Measurements from ENCODE around the gene RTKN. TPM values are rescaled to one million over a fixed set of nuclear protein-coding genes. Genes with fewer than 3 reads are reported as not detected.

Gene RTKN
- total RNA-seq, 1 donor = 15.7 TPM

DNA sequence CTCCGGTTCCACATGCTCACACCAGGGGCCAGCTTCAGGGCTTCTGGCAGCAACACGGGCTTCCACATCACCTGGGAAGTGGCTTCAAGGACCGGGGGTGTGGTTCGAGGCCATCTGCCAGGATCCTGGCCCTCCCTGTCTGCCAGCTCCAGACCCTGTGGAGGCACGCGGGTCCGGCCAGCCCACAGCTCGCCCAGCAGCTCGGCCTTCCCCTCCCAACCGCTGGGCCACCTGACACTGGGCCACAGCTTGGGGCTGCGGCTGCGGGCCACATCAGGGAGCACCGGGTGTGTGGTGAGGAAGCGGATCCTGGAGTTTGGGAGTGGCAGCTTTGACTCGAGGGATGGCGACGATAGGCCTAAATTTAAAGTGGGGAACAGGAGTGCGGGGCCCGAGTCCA is 27.3 kb downstream of the RTKN start:
- TF ChIP-seq, protein P1, sequence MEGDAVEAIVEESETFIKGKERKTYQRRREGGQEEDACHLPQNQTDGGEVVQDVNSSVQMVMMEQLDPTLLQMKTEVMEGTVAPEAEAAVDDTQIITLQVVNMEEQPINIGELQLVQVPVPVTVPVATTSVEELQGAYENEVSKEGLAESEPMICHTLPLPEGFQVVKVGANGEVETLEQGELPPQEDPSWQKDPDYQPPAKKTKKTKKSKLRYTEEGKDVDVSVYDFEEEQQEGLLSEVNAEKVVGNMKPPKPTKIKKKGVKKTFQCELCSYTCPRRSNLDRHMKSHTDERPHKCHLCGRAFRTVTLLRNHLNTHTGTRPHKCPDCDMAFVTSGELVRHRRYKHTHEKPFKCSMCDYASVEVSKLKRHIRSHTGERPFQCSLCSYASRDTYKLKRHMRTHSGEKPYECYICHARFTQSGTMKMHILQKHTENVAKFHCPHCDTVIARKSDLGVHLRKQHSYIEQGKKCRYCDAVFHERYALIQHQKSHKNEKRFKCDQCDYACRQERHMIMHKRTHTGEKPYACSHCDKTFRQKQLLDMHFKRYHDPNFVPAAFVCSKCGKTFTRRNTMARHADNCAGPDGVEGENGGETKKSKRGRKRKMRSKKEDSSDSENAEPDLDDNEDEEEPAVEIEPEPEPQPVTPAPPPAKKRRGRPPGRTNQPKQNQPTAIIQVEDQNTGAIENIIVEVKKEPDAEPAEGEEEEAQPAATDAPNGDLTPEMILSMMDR (IDR thresholded peaks at IDR 0.05; ENCODE audit: insufficient read depth, low read length) = no peak
- DNase-seq (ENCODE audit: low read depth) = no peak
- H3K4me3 ChIP-seq (ENCODE audit: low read depth, low read length) = peak overlapping the region; percentile 44

DNA sequence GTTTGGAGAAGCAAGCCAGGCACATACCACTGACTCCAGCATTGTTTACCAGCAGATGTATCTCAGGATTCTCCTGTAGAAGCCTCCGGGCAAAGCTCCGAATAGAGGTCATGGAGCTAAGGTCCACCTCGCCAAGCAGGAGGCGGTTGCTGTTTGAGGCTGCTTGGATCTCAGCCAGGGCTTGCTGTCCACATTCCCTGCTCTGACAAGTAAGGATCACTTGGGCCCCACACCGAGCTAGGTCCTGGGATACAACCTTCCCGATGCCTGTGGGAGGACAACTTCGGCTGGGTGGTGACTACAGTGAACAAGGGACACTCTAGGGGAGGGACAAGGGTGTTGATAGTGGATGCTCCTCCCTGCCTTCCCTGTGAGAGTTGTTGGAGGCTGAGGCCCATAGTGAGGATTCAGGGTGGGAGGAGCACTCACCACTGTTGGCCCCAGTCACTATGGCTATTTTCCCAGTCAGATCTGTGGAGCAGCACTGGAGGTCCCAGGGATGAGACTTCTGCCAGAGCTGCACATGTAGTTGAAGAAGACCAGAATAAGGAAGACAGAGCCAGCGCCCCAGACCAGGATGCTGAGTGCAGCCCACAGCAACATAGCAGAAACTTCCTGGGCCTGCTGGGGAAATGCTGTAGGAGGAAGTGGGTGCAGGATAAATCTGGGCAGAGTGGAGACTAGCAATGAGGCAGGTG is 28.6 kb downstream of the RTKN start:
- DNase-seq (ENCODE audit: low read depth) = no peak
- H3K4me3 ChIP-seq (ENCODE audit: low read depth, low read length) = no peak overlapping the region
- TF ChIP-seq, protein P1 (IDR thresholded peaks at IDR 0.05; ENCODE audit: insufficient read depth, low read length) = no peak

GRCh38 chr2:74407682-74408081 is 34.1 kb downstream of the RTKN start:
- H3K4me3 ChIP-seq (ENCODE audit: low read depth, low read length) = no peak overlapping the region
- TF ChIP-seq, protein P1 (IDR thresholded peaks at IDR 0.05; ENCODE audit: insufficient read depth, low read length) = no peak
- no peak for DNase-seq (ENCODE audit: low read depth)

- DNase-seq (ENCODE audit: low read depth) = no peak
- no peak overlapping the region for H3K4me3 ChIP-seq (ENCODE audit: low read depth, low read length)
- TF ChIP-seq, protein P1 (IDR thresholded peaks at IDR 0.05; ENCODE audit: insufficient read depth, low read length) = no peak
Measured at GRCh38 chr2:74406035-74406434, 35.7 kb downstream of the RTKN start.

GRCh38 chr2:74401891-74402290 is 39.8 kb downstream of the RTKN start:
- no peak for DNase-seq (ENCODE audit: low read depth)
- TF ChIP-seq, protein P1 (IDR thresholded peaks at IDR 0.05; ENCODE audit: insufficient read depth, low read length) = no peak
- no peak overlapping the region for H3K4me3 ChIP-seq (ENCODE audit: low read depth, low read length)

DNA sequence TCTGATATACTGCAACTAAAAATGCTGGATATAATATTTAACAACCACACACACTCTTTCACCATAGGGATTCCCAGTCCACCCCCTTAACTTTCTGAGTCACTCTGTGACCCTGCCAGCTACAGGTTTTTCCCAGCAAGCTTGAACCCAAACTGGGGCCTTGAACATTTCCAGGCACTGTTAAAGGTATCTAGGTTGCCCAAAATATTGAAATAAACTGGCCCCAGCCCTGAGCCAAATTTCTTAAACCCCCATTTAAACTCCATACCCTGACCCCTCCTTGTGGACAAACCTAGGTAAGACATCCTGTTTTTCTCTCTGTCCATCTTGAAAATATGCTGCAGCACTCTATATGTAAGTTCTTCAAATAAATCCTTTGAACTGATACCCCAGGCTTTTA is 42.0 kb downstream of the RTKN start:
- TF ChIP-seq, protein P1 (IDR thresholded peaks at IDR 0.05; ENCODE audit: insufficient read depth, low read length) = peak; percentile 72
- DNase-seq (ENCODE audit: low read depth) = peak; percentile 65
- H3K4me3 ChIP-seq (ENCODE audit: low read depth, low read length) = no peak overlapping the region

GRCh38 chr2:74396149-74396548 is 45.6 kb downstream of the RTKN start:
- no peak overlapping the region for H3K4me3 ChIP-seq (ENCODE audit: low read depth, low read length)
- no peak for DNase-seq (ENCODE audit: low read depth)
- TF ChIP-seq, protein P1 (IDR thresholded peaks at IDR 0.05; ENCODE audit: insufficient read depth, low read length) = no peak

Measured in fibroblast of the aortic adventitia (primary cell).